HG03432 (cell line): Measurements from ENCODE around the gene PAPLN.
"Not testable (repeated sequence)": the region's sequence is repeated elsewhere in the genome, so short reads cannot be mapped to it uniquely, and the experiment has no call there.

Experiments
- ATAC-seq: cut with Tn5 transposase; IDR thresholded peaks from one replicate; pipeline ENCODE4 v1.9.1; 2021; ENCODE audit warnings: mild to moderate bottlenecking, moderate library complexity; ENCODE audit not compliant: unreplicated experiment

PAPLN gene

GRCh38 chr14:73237219-73237785, at the start of gene PAPLN:
TSS of gene PAPLN (plus strand) at chr14:73237506. CDS start at chr14:73239779, 2,273 bp downstream.
- no peak for ATAC-seq

- ATAC-seq, result no peak
Measured at GRCh38 chr14:73188501-73188911, 48.8 kb upstream of the PAPLN start.

- no peak for ATAC-seq
Measured at GRCh38 chr14:73189651-73190050, 47.7 kb upstream of the PAPLN start.

GRCh38 chr14:73191441-73191840, 45.9 kb upstream of the PAPLN start:
- ATAC-seq, result no peak

- ATAC-seq, result not testable (repeated sequence)
Measured at GRCh38 chr14:73194306-73194705, 43.0 kb upstream of the PAPLN start.

GRCh38 chr14:73198253-73198652, 39.1 kb upstream of the PAPLN start:
- ATAC-seq, result no peak

- ATAC-seq, result no peak
Measured at GRCh38 chr14:73203527-73203926, 33.8 kb upstream of the PAPLN start.

GRCh38 chr14:73207615-73208014, 29.7 kb upstream of the PAPLN start:
- ATAC-seq, result no peak

- ATAC-seq, result no peak
Measured at GRCh38 chr14:73208390-73208789, 28.9 kb upstream of the PAPLN start.

GRCh38 chr14:73208846-73209245, 28.5 kb upstream of the PAPLN start:
- ATAC-seq, result no peak

GRCh38 chr14:73209953-73210352, 27.4 kb upstream of the PAPLN start:
- ATAC-seq, result no peak

GRCh38 chr14:73211251-73212040, 25.9 kb upstream of the PAPLN start:
- no peak for ATAC-seq

GRCh38 chr14:73216030-73216429, 21.3 kb upstream of the PAPLN start:
- ATAC-seq, result no peak

- ATAC-seq, result no peak
Measured at GRCh38 chr14:73217411-73217810, 19.9 kb upstream of the PAPLN start.

GRCh38 chr14:73220061-73220460, 17.2 kb upstream of the PAPLN start:
- ATAC-seq, result no peak

GRCh38 chr14:73220634-73221033, 16.7 kb upstream of the PAPLN start:
- no peak for ATAC-seq

- no peak for ATAC-seq
Measured at GRCh38 chr14:73221945-73222344, 15.4 kb upstream of the PAPLN start.

- ATAC-seq, result peak; percentile 70
Measured at GRCh38 chr14:73223049-73223448, 14.3 kb upstream of the PAPLN start.

- no peak for ATAC-seq
Measured at GRCh38 chr14:73225496-73225895, 11.8 kb upstream of the PAPLN start.

- no peak for ATAC-seq
Measured at GRCh38 chr14:73227812-73228781, 9.2 kb upstream of the PAPLN start.

- ATAC-seq, result no peak
Measured at GRCh38 chr14:73230051-73230450, 7.3 kb upstream of the PAPLN start.
